ENCODE results near the gene ACTL7A. TPM values are rescaled to one million over a fixed set of nuclear protein-coding genes. Genes with fewer than 3 reads are reported as not detected.

ACTL7A gene
- polyA plus RNA-seq, 1 donor from 2014 or later: not detected

DNA sequence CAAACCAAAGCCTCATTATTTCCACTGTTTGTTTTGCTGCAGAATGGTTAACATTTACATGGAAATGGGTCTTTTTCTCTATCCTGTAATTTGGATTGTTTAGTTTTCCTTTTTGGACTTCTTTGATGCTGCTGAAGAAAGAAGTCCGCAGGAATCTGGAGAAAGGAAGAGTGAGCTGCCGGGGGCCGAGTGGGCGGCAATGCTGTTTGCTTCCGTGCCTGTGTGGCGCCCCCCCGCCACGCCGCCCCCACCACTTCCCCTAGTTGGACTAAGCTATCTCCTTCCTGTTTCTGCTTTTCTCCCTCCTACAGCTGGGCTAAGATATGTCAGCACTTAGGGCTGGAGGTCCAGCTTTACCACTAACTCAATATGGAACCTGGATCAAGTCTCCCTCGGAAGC lies 46.0 kb upstream of the ACTL7A start:
- Histone ChIP-seq H4K20me1 (ENCODE audit: insufficient read depth) (no peaks in the 10 kb centered on the region), H3K79me2 (replicated peaks; ENCODE audit: insufficient read depth, low read length) (no peaks in the 10 kb centered on the region), H3K27me3 (ENCODE audit: insufficient read depth, low read depth, low read length) (no peaks in the 10 kb centered on the region), H3K4me3 (ENCODE audit: low read length) (no peak overlapping the region), H3K4me2 (ENCODE audit: low read length) (no peak overlapping the region), H3K27ac (ENCODE audit: low read length) (no peak overlapping the region), H3K36me3 (ENCODE audit: insufficient read depth, low read length) (no peaks in the 10 kb centered on the region), H2AFZ (ENCODE audit: low read depth, low read length) (no peak overlapping the region), H3K9ac (ENCODE audit: low read length) (no peak overlapping the region), H3F3A (ENCODE audit: insufficient read depth, low read length, poor library complexity, severe bottlenecking) (no peaks in the 10 kb centered on the region), H3K9me3 (ENCODE audit: low read length) (no peaks in the 10 kb centered on the region), H3K9me2 (ENCODE audit: insufficient read depth, low read length) (no peaks in the 10 kb centered on the region)
- TF ChIP-seq, protein P1, sequence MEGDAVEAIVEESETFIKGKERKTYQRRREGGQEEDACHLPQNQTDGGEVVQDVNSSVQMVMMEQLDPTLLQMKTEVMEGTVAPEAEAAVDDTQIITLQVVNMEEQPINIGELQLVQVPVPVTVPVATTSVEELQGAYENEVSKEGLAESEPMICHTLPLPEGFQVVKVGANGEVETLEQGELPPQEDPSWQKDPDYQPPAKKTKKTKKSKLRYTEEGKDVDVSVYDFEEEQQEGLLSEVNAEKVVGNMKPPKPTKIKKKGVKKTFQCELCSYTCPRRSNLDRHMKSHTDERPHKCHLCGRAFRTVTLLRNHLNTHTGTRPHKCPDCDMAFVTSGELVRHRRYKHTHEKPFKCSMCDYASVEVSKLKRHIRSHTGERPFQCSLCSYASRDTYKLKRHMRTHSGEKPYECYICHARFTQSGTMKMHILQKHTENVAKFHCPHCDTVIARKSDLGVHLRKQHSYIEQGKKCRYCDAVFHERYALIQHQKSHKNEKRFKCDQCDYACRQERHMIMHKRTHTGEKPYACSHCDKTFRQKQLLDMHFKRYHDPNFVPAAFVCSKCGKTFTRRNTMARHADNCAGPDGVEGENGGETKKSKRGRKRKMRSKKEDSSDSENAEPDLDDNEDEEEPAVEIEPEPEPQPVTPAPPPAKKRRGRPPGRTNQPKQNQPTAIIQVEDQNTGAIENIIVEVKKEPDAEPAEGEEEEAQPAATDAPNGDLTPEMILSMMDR (IDR thresholded peaks at IDR 0.05; ENCODE audit: poor library complexity, severe bottlenecking): no peak
- TF ChIP-seq EP300 (conservative IDR thresholded peaks at IDR 0.05; ENCODE audit: poor library complexity, severe bottlenecking) (no peak), RAD21 (conservative IDR thresholded peaks at IDR 0.05) (no peak), SMC3 (conservative IDR thresholded peaks at IDR 0.05; ENCODE audit: poor library complexity) (no peak), EZH2 (IDR thresholded peaks at IDR 0.05; ENCODE audit: borderline replicate concordance, insufficient read depth, low read length, poor library complexity, severe bottlenecking) (no peak), MXI1 (conservative IDR thresholded peaks at IDR 0.05; ENCODE audit: poor library complexity, severe bottlenecking) (no peak), POLR2AphosphoS5 (IDR thresholded peaks at IDR 0.05) (no peak), TAF1 (IDR thresholded peaks at IDR 0.05; ENCODE audit: low read depth) (no peak)
- TF ChIP-seq, protein P2, sequence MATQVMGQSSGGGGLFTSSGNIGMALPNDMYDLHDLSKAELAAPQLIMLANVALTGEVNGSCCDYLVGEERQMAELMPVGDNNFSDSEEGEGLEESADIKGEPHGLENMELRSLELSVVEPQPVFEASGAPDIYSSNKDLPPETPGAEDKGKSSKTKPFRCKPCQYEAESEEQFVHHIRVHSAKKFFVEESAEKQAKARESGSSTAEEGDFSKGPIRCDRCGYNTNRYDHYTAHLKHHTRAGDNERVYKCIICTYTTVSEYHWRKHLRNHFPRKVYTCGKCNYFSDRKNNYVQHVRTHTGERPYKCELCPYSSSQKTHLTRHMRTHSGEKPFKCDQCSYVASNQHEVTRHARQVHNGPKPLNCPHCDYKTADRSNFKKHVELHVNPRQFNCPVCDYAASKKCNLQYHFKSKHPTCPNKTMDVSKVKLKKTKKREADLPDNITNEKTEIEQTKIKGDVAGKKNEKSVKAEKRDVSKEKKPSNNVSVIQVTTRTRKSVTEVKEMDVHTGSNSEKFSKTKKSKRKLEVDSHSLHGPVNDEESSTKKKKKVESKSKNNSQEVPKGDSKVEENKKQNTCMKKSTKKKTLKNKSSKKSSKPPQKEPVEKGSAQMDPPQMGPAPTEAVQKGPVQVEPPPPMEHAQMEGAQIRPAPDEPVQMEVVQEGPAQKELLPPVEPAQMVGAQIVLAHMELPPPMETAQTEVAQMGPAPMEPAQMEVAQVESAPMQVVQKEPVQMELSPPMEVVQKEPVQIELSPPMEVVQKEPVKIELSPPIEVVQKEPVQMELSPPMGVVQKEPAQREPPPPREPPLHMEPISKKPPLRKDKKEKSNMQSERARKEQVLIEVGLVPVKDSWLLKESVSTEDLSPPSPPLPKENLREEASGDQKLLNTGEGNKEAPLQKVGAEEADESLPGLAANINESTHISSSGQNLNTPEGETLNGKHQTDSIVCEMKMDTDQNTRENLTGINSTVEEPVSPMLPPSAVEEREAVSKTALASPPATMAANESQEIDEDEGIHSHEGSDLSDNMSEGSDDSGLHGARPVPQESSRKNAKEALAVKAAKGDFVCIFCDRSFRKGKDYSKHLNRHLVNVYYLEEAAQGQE (IDR thresholded peaks at IDR 0.05; ENCODE audit: borderline replicate concordance): no peak

DNA sequence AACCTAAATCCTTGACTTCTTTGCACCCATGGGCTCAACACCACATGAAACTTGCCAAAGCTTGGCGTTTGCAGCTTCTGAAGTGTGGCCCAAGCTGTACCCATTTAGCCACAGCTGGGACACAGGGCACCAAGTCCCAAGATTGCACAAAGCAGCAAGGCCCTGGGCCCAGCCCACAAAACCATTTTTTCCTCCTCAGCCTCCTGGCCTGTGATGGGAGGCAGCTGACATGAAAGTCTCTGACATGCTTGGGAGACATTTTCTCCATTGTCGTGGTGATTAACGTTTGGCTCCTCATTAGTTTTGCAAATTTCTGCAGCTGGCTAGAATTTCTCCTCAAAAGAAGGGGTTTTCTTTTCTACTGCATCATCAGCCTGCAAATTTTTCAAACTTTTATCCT lies 38.2 kb upstream of the ACTL7A start:
- H3K79me2 ChIP-seq (replicated peaks; ENCODE audit: insufficient read depth, low read length): no peaks in the 10 kb centered on the region
- H3K9me2 ChIP-seq (ENCODE audit: insufficient read depth, low read length): no peaks in the 10 kb centered on the region
- no peaks in the 10 kb centered on the region for H3K36me3 ChIP-seq (ENCODE audit: insufficient read depth, low read length)
- H2AFZ ChIP-seq (ENCODE audit: low read depth, low read length): no peak overlapping the region
- H3K27ac ChIP-seq (ENCODE audit: low read length): no peak overlapping the region
- H3K4me2 ChIP-seq (ENCODE audit: low read length): no peak overlapping the region
- H3K9ac ChIP-seq (ENCODE audit: low read length): no peak overlapping the region
- H3K27me3 ChIP-seq (ENCODE audit: insufficient read depth, low read depth, low read length): no peaks in the 10 kb centered on the region
- H4K20me1 ChIP-seq (ENCODE audit: insufficient read depth): no peaks in the 10 kb centered on the region
- no peak overlapping the region for H3K4me3 ChIP-seq (ENCODE audit: low read length)
- no peak for TF ChIP-seq SMC3 (conservative IDR thresholded peaks at IDR 0.05; ENCODE audit: poor library complexity)
- TF ChIP-seq MXI1 (conservative IDR thresholded peaks at IDR 0.05; ENCODE audit: poor library complexity, severe bottlenecking): no peak
- TF ChIP-seq, protein P2 (IDR thresholded peaks at IDR 0.05; ENCODE audit: borderline replicate concordance): no peak
- TF ChIP-seq TAF1 (IDR thresholded peaks at IDR 0.05; ENCODE audit: low read depth): no peak
- TF ChIP-seq, protein P1 (IDR thresholded peaks at IDR 0.05; ENCODE audit: poor library complexity, severe bottlenecking): no peak
- TF ChIP-seq RAD21 (conservative IDR thresholded peaks at IDR 0.05): no peak
- no peak for TF ChIP-seq EZH2 (IDR thresholded peaks at IDR 0.05; ENCODE audit: borderline replicate concordance, insufficient read depth, low read length, poor library complexity, severe bottlenecking)
- no peak for TF ChIP-seq POLR2AphosphoS5 (IDR thresholded peaks at IDR 0.05)
- TF ChIP-seq EP300 (conservative IDR thresholded peaks at IDR 0.05; ENCODE audit: poor library complexity, severe bottlenecking): no peak
- H3K9me3 ChIP-seq (ENCODE audit: low read length): no peaks in the 10 kb centered on the region
- no peaks in the 10 kb centered on the region for H3F3A ChIP-seq (ENCODE audit: insufficient read depth, low read length, poor library complexity, severe bottlenecking)

All from neural cell (in vitro differentiated cells).